HG02884 (cell line): ENCODE measurements around the gene GARIN3.

Source experiments
- ATAC-seq: cut with Tn5 transposase; IDR thresholded peaks from one replicate; pipeline ENCODE4 v1.9.1; 2021; ENCODE audit warnings: mild to moderate bottlenecking, moderate library complexity; ENCODE audit not compliant: unreplicated experiment

GARIN3 gene

GRCh38 chr5:157150995-157151394 lies 15.1 kb downstream of the GARIN3 start:
- ATAC-seq = no peak

- peak; percentile 62 for ATAC-seq
Observed at GRCh38 chr5:157148734-157149615, 17.1 kb downstream of the GARIN3 start.

- ATAC-seq = peak; percentile 35
Observed at GRCh38 chr5:157143127-157143971, 22.7 kb downstream of the GARIN3 start.

- ATAC-seq = peak; percentile 100
Observed at GRCh38 chr5:157142317-157143126, 23.5 kb downstream of the GARIN3 start, which contains the start of gene MED7. TSS of gene MED7 (minus strand) at chr5:157142865. CDS start at chr5:157139431, 3,434 bp downstream.

GRCh38 chr5:157137691-157138090 lies 28.4 kb downstream of the GARIN3 start:
- ATAC-seq = no peak

GRCh38 chr5:157132281-157132612 lies 33.8 kb downstream of the GARIN3 start:
- ATAC-seq = no peak

GRCh38 chr5:157130925-157131324 lies 35.1 kb downstream of the GARIN3 start:
- peak; percentile 44 for ATAC-seq

- ATAC-seq = no peak
Observed at GRCh38 chr5:157121709-157122108, 44.4 kb downstream of the GARIN3 start.

- ATAC-seq = no peak
Observed at GRCh38 chr5:157120102-157120501, 46.0 kb downstream of the GARIN3 start.

- peak; percentile 87 for ATAC-seq
Observed at GRCh38 chr5:157116483-157116954, 49.5 kb downstream of the GARIN3 start.

GRCh38 chr5:157115502-157115901 lies 50.6 kb downstream of the GARIN3 start:
- ATAC-seq = no peak

- ATAC-seq = no peak
Observed at GRCh38 chr5:157115012-157115411, 51.1 kb downstream of the GARIN3 start.

GRCh38 chr5:157113002-157113401 lies 53.1 kb downstream of the GARIN3 start:
- no peak for ATAC-seq
